Measurements from ENCODE around the gene HPS1. TPM values are rescaled to one million over a fixed set of nuclear protein-coding genes. Genes with fewer than 3 reads are reported as not detected.

The HPS1 gene
- 100 to 1,000 TPM in 2 of 7 donors, 10 to 100 TPM in 5; 80.2 to 132 (median 94.2) TPM for total RNA-seq
- polyA plus RNA-seq: 10 to 100 TPM; 49.5 to 67.0 (median 56.4) TPM
- long read RNA-seq, donor 1, transcript HPS1-201 (20 exons, 3,703 nt): minor isoform, 7 of 33 reads
- long read RNA-seq, donor 1, transcript HPS1-207 (4 exons, 922 nt): major isoform, 14 of 33 reads
- long read RNA-seq, donor 1, partial matches to known transcripts: 8 of 33 reads
- long read RNA-seq, donor 1, other reads (novel, unspliced or antisense): 0 of 33 reads
- long read RNA-seq, donor 2, partial matches to known transcripts: 0 of 10 reads
- long read RNA-seq, donor 2, other reads (novel, unspliced or antisense): 0 of 10 reads

DNA sequence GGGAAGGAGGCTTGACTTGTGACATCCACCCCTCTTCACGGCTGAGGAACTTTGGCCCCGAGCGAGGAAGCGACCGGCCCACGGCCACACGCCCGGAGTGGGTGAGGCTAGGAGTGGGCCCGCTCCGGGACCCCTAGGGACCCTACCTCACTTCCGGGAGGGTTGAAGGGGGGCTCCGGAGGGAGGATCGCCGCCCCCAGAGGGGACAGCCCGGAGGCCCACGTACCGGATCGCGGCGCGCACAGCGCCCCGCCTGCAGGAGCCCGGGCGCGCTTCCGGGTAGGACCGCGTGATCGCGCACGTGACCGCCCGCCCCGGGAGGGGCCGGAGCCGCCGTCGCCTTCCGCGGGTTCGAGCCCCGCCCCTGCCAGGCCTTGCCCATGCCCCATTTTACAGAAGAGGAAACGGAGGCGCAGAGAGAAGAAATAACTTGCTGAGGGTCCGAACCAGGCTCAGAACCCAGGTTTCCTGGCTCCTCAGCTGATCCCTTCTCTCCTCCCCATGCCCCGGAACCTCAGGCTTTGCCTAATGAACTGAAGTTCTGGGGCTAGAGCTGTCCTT is at the start of gene HPS1:
TSS of gene HPS1 (minus strand) at position 275 of the 561 bp plus-strand sequence. CDS start 3,695 bp downstream, outside the sequence.
- peak in 1 of 3 donors; percentile 72 for TF ChIP-seq POLR2A (IDR thresholded peaks at IDR 0.05)
- TF ChIP-seq, protein P1, sequence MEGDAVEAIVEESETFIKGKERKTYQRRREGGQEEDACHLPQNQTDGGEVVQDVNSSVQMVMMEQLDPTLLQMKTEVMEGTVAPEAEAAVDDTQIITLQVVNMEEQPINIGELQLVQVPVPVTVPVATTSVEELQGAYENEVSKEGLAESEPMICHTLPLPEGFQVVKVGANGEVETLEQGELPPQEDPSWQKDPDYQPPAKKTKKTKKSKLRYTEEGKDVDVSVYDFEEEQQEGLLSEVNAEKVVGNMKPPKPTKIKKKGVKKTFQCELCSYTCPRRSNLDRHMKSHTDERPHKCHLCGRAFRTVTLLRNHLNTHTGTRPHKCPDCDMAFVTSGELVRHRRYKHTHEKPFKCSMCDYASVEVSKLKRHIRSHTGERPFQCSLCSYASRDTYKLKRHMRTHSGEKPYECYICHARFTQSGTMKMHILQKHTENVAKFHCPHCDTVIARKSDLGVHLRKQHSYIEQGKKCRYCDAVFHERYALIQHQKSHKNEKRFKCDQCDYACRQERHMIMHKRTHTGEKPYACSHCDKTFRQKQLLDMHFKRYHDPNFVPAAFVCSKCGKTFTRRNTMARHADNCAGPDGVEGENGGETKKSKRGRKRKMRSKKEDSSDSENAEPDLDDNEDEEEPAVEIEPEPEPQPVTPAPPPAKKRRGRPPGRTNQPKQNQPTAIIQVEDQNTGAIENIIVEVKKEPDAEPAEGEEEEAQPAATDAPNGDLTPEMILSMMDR (IDR thresholded peaks at IDR 0.05 in 8 of 11, conservative IDR thresholded peaks at IDR 0.05 in 3 of 11): peak in 3 of 11 experiments; percentile 12 to 37 (median 24)
- TF ChIP-seq POLR2AphosphoS5 (IDR thresholded peaks at IDR 0.05): peak; percentile 93 to 94 (median 94)
- WGBS, 5 donors: 2 to 3% (median 2%) methylated on average over 39 to 47 of the region's 47 CpGs
- Histone ChIP-seq H3K4me1 (peaks cover 17 to 60% (median 40%) of the 10 kb centered on the region in 6 donors), H3K27ac (peak within 1 kb of the TSS; percentile 88 to 94 (median 92)), H3K4me3 (peak within 1 kb of the TSS; percentile 70 to 87 (median 74)), H3K9me3 (no peaks in the 10 kb centered on the region), H3K27me3 (replicated peaks in 1 of 7) (no peaks in the 10 kb centered on the region), H3K36me3 (peaks cover 0 to 38% (median 31%) of the 10 kb centered on the region in 6 donors)
- intact Hi-C loops (cut with DNase I; ENCODE audit: low total_unique reads): no loop called here
- peak; percentile 97 for DNase-seq

GRCh38 chr10:98492763-98493162 is 46.0 kb upstream of the HPS1 start:
- TF ChIP-seq POLR2AphosphoS5 (IDR thresholded peaks at IDR 0.05): no peak
- no peak for TF ChIP-seq POLR2A (IDR thresholded peaks at IDR 0.05)
- TF ChIP-seq, protein P1 (IDR thresholded peaks at IDR 0.05 in 8 of 11, conservative IDR thresholded peaks at IDR 0.05 in 3 of 11): no peak
- Histone ChIP-seq H3K4me3 (no peak overlapping the region), H3K27me3 (replicated peaks in 1 of 7) (peaks cover 0 to 1% (median 0%) of the 10 kb centered on the region in 7 donors), H3K9me3 (peaks cover 0 to 36% (median 29%) of the 10 kb centered on the region in 8 donors), H3K36me3 (no peaks in the 10 kb centered on the region), H3K4me1 (no peaks in the 10 kb centered on the region), H3K27ac (no peak overlapping the region)
- DNase-seq: no peak
- intact Hi-C loops (cut with DNase I; ENCODE audit: low total_unique reads): no loop called here
- 71 to 89% (median 83%) methylated on average over 1 of the region's 1 CpG for WGBS, 5 donors

DNA sequence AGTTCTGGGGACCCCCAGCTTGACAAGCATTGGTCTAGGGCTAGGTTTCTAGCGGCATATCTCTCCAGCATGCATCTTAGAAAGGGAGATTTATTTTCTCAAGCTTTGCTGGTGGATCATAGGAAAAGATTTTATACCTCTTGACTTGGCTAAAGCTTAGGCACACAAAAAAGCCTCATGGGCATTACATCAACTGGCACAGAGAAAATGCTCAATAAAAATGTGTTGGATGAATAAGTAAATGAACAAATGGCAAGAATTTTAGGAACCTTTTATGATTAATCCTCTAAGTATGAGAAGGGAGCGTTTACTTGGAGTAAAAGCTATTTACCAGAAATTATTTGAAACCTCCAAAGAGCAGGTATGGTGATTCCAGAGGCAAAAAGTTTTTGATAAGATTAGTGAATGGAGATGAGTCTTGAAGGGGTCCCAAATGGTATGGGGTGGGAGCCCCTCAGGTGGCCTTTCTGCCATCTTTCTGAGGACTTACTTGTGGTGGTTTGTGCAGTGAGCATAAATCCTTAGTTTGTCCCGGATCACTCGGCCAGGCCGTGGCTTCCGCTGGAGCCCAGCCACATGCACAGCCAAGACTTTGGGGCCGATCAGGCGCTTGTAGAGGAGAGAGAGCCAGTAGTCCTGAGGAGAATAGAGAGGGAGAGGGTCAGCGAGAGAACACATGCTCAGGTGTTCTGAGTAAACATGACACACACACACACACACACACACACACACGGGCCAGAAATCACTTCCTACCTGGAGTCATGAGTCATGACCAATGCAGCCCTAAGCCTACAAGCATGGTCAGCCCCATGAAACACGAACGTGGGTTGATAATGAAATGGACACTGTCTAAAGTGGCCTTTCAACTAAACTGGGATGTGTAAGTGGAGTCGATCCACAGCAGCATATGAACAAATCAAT is 43.1 kb upstream of the HPS1 start:
- no peak for TF ChIP-seq POLR2A (IDR thresholded peaks at IDR 0.05)
- TF ChIP-seq POLR2AphosphoS5 (IDR thresholded peaks at IDR 0.05): no peak
- TF ChIP-seq, protein P1 (IDR thresholded peaks at IDR 0.05 in 8 of 11, conservative IDR thresholded peaks at IDR 0.05 in 3 of 11): no peak
- Histone ChIP-seq H3K27ac (no peak overlapping the region), H3K27me3 (replicated peaks in 1 of 7) (peaks cover 0 to 3% (median 0%) of the 10 kb centered on the region in 7 donors), H3K9me3 (peaks cover 0 to 18% (median 10%) of the 10 kb centered on the region in 8 donors), H3K4me1 (no peaks in the 10 kb centered on the region), H3K4me3 (no peak overlapping the region), H3K36me3 (no peaks in the 10 kb centered on the region)
- intact Hi-C loops (cut with DNase I; ENCODE audit: low total_unique reads): loop anchor here (5.0 kb wide), 1 partner anchor 772 kb away; no protein-coding TSS in a partner anchor
- 82 to 96% (median 90%) methylated on average over 12 to 13 of the region's 13 CpGs for WGBS, 5 donors
- DNase-seq: no peak
